Left renal cortex interstitium (tissue), 4 donors: ENCODE data around the gene ABCC9. TPM values are rescaled to one million over a fixed set of nuclear protein-coding genes. Genes with fewer than 3 reads are reported as not detected.
"Not testable (repeated sequence)": the region's sequence is repeated elsewhere in the genome, so short reads cannot be mapped to it uniquely, and the experiment has no call there.

ENCODE experiments used
- DNase-seq, 4 donors: peaks; one replicate each; pipeline ENCODE4 v3.0.0-alpha.2; 2013; ENCODE audit warnings: low read depth in 4 of 4, low spot score in 2 of 4, missing footprints in 1 of 4
- polyA plus RNA-seq, 4 donors: library from polyadenylated mRNA; unstranded; fragments of 120-200 nt; gene quantifications; one replicate each; pipeline ENCODE4 v1.2.1, GENCODE V29; 2013; ENCODE audit not compliant: insufficient read length in 4 of 4

The ABCC9 gene
- polyA plus RNA-seq, 4 donors: 22.2 to 26.9 (median 22.8) TPM

DNA sequence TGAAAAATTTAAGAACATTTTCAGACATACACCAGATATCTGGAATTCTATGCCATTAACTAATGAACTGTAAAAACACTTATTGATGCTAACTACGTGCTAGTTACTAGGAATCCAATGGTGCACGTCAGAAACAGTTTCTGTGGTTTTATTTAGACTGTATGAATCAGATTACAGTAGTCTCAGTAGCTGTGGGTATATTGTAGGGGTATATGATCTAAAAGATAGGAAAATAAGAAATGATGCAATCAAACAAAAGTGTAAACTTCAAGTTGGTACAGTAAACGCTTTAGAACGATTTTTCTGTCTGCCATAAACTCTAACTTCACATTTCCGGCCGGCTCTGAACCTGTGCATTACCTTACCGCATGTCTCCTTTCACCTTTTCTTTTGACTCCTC lies 2.3 kb downstream of the ABCC9 start:
- DNase-seq: peak in 1 of 4 donors; percentile 6

DNA sequence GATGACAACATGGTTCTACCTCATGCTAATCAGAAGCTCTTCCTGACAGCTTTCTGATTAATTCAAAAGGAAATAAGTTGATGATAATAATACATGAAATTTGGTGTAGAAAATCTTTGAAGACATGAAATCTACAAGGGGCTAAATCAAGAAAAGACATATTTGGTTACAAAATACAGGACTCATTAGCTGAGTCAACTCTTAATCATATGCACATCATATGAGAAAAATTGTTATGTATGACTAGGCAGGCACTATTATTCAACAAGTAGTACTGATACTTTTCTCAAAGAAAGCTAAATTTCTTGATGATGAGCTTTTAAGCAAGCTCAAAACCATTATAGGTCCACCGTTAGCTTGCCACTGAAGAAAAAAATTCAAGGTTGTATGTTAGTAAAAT lies 7.1 kb downstream of the ABCC9 start:
- DNase-seq: no peak

DNA sequence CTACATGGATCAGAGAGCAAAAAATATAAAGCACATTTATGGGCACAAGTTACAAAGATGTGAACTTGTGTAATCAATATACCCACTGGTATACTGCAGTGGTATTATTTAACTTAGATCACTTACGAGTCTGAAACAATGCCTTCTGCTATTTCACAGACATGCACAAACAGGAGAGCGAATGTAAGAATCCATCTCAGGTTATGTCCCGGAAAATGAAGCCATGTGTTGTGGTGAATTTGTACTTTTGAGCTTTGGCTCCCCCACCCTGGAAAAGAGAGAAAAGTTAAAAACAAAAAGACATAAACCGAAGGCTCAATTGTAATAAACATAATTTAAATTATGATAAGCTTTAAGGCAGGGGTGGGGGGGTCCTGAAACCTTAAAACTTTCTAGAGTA lies 7.6 kb downstream of the ABCC9 start:
- DNase-seq: no peak

DNA sequence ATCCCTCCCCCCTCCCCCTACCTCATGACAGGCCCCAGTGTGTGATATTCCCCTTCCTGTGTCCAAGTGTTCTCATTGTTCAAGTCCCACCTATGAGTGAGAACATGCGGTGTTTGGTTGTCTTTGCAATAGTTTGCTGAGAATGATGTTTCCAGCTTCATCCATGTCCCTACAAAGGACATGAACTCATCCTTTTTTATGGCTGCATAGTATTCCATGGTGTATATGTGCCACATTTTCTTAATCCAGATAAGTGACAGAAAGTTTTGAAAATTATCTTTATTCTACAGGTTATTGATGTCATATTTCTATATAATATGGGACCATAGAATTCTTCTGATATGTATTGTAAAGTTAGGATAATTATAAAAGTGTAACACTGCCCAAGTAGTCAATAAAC lies 11.3 kb downstream of the ABCC9 start:
- DNase-seq: not testable (repeated sequence)

DNA sequence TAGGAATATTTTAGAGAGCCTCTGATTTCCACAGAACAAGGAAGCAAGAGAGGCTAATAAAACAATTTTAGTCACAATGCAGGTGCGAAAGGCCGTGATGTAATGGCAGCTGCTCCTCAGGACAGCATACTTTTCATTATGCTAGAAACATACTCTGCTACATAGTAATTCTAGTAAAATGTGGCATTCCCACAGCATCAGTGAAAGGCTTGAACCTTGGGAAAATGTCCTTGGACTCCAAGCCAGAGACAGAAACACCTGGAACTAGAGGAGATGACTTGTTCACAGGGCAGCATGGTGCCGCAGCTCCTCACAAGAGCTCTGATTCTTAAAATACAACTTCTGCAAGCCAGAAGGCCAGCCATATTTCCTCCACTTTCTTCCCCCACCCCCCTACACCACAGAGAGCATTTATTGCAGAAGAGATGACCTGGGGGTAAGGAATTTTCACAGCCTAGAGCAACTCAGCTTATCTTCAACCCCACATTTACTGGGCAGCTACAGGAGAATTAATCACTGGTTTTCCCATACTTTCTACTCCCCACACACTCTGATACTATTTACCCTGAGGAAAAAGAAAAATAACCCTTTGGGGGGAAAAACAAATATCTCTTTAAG lies 15.8 kb downstream of the ABCC9 start:
- no peak for DNase-seq

DNA sequence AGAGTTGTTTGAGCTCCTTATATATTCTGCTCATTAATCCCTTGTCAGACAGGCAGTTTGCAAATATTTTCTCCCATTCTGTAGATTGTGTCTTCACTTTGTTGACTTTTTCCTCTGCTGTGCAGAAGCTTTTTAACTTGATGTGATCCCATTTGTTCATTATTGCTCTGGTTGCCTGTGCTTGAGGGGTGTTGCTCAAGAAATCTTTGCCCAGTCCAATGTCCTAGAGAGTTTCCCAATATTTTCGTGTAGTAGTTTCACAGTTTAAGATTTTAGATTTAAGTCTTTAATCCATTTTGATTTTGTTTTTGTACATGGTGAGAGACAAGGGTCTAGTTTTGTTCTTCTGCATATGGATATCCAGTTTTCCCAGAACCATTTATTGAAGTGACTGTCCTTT lies 19.8 kb downstream of the ABCC9 start:
- DNase-seq: no peak

DNA sequence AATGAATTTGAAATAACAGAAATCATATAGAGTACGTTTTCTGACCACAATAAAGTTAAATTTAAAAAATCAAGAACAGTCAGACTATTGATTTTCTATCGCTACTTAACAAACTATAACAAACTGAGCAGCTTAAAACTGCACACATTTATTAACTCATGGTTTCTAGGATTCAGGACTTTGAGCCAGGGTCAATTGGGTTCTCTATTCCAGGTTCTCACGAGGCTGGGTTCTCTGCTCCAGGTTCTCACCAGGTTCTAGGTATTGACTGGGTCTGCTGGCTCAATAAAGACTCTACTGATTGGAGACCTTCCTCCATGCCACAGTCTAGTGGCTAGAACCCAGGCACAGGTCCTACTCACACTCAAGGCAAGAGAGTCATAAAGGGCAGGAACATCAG lies 22.8 kb downstream of the ABCC9 start:
- no peak for DNase-seq

DNA sequence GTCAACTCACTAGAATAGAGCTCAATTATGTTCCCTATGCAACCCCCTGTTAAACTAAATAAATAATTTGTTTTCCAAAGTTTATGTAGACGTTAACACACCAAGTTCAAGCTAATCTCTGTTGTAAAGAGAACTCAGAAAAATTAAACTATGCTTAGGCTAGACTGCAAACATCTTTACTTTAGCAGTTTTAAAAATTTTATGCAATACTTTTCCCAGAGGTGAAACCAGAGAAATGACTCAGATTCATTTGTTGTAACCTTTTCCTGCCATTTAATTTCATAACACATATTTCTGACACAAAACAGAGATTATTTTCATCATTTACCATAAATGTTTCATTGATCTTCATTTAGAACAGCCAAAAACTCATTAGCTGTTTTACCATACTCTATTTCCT lies 27.4 kb downstream of the ABCC9 start:
- DNase-seq: no peak

DNA sequence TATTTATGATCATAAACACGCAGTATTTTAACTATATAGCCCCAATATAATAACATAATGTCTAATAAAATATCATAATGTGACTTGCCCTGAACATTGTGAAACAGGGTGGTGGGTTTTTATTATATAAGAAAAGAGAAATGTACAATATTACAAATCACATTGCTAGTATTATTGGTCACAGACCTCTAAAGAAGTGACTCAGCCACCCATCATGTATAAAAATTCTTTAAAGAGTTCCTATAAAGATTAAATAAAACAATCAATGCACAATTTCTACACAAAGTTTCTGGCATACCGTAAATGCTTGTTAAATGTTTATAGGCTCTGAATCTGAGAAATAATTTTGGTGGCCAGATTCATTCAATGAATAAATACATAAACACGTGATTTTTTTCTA lies 28.9 kb downstream of the ABCC9 start:
- no peak for DNase-seq

DNA sequence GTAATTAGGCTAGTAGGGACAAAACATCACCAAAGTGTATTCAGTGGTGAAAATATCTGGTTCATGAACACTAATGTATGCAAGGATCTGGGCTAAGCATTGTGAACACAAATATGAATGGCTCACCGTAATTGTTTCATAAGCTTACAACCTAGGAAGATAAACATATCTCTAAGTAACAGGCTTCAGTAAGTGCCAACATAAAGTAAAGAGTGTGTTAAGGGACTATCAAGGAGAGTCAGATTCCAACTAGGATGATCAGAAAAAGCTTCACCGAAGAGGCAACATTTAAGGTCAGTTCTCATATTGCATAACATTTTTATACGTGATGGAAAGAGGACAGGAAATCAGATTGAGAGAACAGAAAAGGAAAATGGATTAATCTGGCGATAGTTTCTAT lies 29.4 kb downstream of the ABCC9 start:
- no peak for DNase-seq

DNA sequence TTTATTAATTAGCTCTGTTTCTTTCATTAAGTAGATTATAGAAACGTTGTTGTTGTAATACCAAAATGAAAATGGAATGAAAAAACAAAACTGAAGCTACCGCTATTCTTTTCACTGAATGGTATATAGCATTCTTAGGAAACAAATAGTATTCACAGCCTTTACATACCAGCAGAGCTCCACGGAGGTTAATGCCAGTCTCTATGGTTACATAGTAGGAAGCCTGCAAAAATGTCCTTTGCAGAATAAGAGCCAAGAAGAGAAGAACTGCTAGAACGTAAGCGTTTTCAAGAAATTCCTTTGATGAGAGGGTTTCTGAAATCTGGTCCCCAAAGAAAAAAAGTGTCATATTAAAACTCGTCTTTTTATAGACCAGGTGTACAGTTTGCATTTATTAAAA lies 30.6 kb downstream of the ABCC9 start:
- no peak for DNase-seq

DNA sequence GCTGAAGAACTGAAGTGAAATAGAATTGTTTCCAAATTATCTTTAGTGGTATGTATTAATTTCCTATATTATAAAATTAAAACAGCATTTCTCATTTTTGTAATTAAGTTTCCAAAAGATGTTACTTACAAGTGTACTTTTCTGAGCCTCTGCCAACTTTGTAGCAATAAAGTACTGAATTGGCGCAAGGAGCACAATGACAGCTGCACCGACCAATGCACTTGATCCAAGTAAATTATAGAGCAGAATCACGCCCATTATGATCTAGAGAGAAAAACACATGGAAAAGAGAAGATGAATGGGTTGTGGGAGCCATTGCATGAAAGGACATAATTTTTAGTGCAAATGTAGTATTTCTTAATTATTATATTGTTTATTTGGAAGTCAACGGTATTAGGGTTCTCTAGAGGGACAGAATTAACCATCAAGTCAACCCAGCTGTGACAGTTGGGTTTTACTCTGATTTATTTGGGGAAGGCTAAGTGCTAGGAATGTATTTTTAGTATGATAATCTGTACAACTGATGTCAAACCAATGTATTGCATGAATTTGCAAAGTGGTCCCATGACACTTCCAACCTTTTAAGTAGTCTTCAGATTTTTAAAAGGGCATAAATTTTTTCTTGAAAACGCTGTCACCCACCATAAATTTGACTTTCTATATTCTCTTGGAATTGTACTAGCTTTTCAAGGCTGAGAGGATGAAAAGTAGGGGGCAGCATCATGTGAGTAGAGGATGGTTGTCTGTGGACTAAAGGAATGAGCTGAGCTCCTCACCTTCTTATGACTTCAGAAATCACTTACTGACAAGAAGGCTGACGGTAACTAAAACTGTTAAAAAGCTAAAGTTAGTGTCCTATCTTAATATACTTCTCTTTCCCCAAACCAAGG lies 33.0 kb downstream of the ABCC9 start:
- DNase-seq: no peak

DNA sequence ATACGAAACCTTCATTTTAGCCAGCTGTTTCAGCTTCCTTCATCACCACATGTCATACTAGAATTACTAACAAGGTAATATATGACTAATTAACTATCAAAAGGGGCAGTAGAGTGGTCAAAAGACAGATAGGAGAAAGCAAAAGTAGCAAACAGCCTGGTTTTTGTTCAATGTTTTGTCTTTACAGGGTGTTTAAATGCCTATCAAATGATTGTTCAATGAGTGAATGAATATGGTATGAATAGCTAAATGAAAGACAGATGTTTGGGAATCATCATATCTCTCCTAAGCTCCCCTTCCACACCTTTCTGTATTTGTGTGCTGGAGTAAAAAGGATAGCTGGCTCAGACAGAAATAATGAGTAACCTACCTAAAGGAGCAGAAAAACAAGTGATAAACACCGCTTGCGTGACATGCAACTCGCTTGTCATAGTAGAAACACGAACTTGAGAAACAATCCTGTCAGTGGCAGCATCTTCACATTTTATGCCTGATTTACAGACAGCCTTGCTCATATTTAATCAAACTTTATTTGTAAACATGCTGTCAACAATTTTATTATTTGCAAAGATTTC lies 34.2 kb downstream of the ABCC9 start:
- DNase-seq: no peak

DNA sequence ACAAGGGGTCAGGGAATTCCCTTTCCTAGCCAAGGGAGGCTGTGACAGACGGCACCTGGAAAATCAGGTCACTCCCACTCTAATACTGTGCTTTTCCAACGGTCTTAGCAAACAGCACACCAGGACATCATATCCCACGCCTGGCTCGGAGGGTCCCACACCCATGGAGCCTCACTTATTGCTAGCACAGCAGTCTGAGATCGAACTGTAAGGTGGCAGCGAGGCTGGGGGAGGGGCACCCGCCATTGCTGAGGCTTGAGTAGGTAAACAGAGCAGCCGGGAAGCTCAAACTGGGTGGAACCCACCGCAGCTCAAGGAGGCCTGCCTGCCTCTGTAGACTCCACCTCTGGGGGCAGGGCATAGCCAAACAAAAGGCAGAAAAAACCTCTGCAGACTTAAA lies 41.7 kb downstream of the ABCC9 start:
- not testable (repeated sequence) for DNase-seq

DNA sequence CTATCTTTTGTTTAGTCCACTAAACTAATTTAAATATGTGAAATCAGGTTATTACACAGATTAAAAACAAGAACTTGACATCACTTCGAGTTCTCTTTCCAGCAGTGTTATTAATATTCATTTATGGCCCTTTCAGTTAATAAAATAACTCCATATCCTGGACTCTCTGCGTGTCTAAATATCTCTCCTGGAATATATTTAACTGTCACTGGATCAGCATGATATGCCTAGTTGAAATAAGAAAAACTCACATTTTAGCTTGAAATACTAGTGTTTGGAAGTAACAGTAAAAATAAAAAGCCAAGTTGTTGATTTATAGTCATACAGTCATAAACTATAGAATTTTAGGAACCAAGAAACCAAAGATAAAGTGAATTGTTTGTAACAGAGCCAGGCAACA lies 45.6 kb downstream of the ABCC9 start:
- no peak for DNase-seq

DNA sequence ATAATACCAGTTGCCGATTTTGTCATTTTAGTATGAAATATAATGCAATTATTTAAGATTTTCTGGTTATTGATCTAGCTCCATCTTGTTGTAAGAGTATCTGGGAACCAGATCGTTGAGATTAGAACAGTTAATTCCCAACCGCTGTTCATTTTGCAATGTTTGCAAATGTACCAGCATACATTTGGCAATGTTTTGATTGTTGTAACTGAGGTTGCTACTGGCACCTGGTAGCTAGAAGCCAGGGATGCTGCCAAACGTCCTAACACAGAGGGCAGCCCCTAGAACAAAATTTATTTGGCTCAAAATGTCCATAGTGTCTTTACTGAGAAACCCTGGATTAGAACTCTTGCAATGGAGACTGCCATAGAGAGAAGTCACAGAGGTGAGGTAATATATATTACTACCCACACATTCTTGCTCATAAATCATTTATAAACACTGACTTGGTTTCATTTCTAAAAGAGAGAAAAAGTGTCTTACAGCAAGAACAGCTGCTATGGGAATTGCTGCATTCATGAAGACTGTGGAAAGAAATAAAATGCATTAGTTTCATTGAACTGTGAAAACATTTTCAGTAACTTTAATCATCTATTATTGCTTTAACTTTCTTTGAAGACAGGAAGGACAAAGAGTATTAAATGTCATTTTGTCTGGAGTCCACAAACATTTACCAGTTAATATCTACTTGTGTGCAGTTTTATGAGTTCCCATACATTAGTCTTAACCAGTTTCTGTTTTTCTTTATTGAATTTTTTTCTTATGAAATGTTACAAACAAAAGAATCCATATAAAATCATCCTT lies 46.2 kb downstream of the ABCC9 start:
- no peak for DNase-seq

DNA sequence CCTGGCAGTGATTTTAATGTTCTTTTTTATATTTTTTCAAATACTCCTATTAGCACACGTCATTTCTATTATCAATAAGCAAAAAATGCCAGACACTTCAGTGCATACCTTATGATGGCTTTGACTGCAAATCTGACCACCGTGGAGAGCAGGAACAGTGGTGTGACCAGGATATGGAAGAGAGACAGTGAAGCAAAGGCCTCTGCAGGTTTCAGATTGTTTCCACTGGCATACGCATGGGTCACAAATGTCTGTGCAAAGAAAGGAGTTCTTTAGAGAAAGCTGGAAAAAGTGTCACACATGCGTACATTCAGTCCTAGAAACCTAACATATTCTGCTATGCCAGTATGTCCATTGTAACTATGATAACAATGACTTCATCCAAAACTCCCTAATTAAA lies 47.3 kb downstream of the ABCC9 start:
- no peak for DNase-seq

DNA sequence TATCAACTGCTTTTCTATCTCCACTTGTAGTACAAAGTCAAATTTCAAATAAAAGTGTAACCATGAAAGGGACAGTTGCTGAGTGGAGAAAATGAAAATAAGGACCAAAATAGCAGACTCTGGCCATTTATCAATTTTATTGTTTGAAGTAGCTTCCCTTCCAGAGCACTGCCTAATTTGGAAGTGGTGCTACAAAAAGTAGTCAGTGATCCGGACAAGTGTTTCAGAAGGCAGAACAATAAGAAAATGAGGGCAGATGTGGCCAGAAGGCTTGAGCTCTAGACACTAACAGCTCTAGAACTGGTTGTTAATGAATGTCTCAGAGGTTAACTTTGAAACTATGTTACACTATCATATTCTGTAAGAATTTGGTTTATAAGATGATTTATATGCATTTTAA lies 48.9 kb downstream of the ABCC9 start:
- no peak for DNase-seq

DNA sequence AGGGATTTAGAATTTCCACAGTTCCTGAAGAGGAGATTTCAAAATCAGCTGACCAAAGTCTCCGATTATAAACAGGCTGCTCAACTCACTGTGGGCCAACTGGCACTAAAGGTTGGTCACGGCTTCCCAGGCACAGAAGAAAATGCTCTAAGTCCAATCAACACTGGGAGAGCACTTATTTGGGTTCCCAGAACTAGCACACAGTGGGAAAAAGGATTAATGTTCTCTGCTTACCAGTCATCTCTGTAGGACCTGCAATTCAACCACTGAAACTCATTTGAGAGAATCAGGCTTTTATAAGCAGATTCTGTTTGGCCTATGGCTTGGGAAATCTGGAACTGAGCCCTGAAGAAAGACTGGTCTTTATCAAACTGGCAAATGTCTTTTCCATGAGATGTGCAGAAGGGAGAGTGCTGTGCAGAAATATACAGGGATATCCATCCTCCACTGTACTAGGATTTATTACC lies 49.4 kb downstream of the ABCC9 start:
- no peak for DNase-seq

DNA sequence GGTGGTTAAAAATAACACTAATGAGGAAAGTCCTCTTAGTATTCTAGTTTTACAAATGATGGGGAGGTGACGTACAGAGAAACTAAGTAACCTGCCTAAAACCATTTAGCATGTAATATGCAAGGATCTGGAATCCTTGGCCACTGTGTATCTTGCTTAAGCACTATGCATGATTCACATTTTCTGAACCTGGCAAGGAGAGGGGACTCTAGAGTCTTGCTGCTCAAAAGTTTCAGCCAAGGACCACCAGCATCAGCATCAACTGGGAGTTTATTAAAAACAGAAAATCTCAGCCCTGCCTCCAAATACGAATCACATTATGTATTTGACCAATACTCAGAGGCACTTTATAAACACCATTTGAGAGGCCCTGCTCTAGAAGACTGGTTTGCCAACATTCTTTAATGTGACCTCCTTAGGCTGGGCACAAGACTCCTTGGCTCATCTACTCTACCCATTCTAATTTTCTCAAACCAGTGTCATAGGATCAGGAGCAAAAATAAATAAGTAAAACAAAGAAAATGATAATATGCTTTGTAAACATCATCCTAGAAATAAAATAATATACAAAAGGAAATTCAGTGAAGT lies 52.9 kb downstream of the ABCC9 start:
- no peak for DNase-seq

DNA sequence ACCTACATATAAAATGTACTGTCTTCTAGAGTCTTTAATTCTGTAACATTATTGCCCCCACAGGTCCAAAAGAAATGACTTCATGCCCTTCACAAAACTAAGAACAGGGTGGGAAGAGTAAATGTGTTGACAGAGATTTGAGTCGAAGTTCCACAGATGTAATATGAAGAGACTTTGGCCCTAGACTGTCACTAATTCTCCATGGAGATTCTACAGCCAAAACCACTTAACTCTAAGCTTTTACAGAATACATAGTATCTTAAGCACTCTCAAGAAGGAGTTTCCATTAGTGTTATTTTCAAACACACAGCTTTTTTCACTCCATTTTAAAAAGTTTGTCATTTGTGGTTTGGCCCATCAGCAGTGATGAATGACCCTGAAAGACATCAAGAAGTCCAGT lies 56.3 kb downstream of the ABCC9 start:
- no peak for DNase-seq
